ENCODE data around the gene PAPOLA.
"Not testable (repeated sequence)": the region's sequence is repeated elsewhere in the genome, so short reads cannot be mapped to it uniquely, and the experiment has no call there.

PAPOLA gene

DNA sequence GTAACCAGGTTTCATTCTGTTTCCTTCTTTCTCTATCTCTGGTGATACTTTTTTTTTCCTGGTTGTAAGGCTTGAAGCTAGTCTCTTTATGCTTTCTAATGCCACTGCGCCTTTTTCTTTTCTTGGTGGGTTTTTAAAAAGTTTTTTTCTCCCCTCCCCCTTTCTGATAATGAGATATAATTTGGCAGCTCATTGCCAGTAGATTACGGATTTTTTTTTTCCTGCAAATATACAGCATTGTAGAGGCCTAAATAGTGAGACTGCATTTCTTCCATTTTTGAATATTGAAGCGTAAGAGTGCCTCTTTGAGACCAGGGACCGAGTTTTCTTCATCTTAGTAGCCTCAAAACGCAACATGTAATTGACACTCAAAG lies 1.1 kb downstream of the PAPOLA start:
- DNase-seq = no peak

DNA sequence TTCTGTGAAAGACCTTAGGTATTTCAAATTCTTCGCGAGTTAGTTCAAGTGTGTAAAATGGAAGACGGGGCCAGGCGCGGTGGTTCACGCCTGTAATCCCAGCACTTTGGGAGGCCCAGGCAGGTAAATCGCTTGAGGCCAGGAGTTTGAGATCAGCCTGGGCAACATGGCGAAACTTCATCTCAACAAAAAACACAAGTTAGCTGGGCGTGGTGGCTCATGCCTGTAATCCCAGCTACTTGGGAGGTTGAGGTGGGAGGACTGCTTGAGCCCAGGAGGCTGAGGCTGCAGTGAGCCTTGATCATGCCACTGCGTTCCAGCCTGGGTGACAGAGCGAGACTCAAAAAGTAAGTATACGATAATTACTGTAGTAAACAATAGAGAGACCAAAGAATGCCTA lies 2.2 kb downstream of the PAPOLA start:
- not testable (repeated sequence) for DNase-seq

DNA sequence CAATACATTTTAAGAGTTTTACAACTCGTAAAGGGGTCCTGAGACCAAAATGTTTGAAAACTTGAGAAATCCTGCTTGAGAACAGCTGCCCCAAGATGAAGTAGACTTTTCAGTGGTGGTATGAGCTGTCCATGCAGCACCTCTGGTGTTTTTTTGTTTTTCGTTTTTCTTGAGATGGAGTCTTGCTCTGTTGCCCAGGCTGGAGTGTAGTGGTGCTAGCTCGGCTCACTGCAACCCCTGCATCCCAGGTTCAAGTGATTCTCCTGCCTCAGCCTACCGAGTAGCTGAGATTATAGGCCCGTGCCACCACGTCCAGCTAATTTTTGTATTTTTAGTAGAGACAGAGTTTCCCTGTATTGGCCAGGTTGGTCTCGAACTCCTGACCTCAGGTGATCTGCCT lies 5.5 kb downstream of the PAPOLA start:
- no peak for DNase-seq

DNA sequence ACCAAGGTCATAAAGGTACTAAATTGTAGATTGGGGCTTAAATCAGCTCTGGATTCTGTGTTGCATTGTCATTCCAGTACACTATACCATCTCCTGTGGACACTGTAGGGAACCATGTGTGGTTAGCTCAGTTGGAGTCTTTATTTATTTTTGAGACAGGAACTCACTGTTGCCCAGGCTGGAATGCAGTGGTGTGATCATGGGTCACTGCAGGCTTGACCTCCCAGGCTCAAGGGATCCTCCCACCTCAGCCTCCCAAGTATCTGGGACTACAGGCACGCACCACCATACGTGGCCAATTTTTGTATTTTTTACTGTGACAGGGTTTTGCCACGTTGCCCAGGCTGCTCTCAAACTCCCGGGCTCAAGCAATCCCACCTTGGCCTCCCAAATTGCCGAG lies 6.7 kb downstream of the PAPOLA start:
- DNase-seq = no peak

DNA sequence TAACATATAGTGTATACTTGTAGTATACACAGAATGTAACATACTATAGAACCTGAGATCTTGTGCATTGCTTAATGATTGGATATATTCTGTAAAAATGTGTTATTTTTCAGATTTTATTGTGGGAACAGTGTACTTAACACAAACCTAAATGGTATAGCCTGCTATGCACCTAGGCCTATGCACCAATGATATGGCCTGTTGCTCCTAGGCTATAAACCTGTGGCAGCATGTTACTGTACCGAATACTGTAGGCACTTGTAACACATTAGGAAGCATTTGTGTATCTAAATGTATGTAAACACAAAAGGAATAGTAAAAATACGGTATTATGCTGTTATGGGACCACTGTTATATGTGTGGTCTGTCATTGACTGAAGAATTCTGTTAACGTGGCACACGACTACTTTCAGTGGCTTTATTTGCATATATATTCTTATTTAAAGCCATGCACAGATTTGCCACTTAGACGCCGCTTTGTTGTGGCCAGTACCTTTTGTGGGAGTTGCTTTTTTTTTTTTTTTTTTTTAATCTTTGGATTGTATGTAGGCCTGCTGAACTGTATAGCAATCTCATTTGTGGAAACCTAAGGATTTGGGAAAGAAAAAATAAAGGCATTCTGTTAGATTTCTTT lies 7.4 kb downstream of the PAPOLA start:
- DNase-seq = no peak

DNA sequence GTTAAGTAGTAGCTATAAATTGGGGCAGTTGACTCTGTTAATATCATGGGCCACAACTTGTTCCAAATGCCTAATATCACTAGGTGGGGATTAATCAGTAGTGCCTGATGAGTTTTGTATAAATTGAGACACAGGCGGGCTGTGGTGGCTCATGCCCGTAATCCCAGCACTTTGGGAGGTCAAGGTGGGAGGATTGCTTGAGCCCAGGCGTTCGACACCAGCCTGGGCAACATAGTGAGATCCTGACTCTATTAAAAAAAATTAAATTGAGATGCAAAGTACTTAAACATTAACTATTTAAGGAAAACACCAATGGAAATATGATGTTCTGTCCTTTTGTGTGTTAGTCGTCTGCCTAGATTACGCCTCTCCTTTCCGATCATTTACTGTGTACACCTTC lies 9.0 kb downstream of the PAPOLA start:
- no peak for DNase-seq

DNA sequence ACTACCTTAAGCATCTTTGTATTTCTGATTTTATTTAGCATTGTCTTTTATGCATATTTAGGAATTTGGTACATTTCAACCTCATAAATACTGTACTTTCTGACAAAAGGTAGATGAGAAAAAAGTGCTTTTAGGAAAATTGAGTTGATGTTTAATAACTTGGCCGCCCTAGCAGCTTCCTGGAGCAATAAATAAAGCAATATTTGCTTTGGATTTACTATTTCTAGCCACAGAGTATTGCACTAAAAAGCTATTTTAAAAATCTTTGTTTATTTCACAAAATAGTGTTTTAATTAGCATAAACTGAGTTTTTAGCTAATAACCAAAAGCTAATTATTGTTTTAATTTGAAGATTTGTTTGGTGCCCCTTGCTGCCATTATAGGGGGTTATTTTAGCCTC lies 9.5 kb downstream of the PAPOLA start:
- DNase-seq = no peak

DNA sequence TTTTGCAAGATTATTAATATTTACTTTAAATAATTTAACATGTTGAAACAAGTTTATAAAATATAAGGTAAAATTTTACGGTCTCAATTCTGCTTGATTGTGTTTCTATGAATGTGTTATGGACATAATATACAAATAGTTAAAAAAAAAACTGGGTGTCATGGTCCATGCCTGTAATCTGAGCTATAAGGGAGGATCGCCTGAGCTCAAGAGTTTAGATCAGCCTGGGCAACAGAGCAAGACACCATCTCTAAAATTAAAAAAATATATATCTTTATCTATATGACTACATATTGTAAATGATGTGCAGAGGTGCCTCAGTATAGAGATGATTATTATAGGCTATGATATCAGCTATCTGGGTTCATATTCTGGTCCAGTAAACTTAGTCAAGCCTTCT lies 9.9 kb downstream of the PAPOLA start:
- no peak for DNase-seq

DNA sequence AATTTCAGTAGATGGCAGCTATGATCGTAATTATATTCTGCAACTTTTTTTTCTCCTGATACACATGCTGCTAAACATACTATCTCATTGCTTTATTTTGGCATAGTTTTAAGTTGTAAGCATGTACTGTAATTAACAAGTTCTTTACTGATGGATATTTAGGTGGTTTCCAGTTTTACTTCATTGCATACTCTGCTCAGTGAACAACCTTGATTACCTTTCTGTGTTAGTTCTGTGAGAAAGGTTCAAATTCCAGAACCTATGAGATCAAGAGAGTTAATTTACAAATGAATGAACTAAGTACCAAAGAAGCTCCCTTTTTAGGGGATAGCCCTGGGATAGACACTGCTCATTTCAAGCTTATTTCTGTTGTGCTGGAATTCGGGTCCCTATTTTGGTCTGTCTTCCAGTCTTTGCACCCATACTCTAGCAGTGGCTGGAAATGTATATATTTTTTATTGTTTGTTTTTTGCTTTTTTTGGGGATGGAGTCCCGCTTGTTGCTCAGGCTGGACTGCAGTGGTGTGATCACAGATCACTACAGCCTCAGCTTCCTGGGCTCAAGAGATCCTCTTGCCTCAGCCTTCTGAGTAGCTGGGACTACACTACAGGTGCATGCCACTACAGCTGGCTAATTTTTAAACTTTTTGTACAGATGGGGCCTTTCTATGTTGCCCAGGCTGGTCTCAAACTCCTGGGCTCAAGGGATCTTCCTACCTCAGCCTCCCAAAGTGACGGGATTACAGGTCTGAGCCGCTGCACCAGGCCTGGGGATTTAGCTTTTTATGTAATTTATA lies 10.6 kb downstream of the PAPOLA start:
- no peak for DNase-seq

DNA sequence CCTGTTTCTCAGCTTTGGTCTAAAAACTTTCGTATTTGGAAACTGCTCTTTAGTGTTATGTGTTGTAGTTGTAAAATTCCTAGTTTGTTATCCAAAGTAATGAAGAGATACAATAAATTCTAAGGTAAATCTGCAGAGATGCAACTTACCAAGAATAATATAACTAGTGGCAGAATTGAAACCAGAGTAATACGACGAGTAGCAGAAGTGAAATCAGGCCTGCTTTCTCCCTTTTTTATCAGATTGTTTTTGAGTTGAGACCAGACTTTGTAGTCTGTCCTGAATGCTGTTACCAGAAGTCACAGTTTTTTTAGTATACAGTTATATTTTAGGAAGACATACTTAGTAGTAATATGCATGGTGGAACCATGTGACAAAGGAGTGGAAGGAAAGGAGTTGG lies 12.5 kb downstream of the PAPOLA start:
- no peak for DNase-seq

DNA sequence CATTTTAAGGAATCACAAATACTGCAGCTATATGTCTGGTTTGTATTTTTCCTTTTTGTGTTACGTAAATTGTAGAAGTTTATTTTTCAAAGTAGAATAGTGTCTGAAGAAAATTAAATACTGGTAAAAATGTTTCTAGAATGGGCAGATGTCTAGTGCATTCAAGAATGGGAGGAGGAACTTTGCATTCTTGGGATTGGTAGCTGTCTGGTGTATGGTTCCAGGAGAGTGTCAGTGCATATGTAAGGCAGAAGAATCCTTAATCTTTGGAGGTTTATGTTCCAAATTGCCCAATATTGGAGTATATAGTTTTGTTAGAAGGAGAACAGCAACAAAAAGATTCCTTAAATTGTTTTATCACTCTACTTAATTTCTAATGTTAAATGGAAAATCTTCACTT lies 13.5 kb downstream of the PAPOLA start:
- no peak for DNase-seq

DNA sequence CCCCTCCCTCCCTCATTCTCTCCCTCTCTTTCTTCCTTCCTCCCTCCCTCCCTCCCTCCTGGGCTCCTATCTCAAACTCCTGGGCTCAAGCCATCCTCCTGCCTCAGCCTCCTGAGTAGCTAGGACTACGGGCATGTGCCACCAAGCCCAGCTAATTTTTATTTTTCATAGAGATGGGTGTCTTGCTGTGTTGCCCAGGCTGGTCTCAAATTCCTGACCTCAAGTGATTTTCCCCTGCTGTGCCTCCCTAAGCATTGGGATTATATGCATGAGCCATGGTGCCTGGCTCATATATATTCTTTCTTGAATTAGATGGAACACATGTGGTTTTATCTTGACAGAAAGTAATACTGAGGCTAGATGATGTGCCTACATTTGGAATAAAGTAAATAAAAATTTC lies 14.2 kb downstream of the PAPOLA start:
- no peak for DNase-seq

DNA sequence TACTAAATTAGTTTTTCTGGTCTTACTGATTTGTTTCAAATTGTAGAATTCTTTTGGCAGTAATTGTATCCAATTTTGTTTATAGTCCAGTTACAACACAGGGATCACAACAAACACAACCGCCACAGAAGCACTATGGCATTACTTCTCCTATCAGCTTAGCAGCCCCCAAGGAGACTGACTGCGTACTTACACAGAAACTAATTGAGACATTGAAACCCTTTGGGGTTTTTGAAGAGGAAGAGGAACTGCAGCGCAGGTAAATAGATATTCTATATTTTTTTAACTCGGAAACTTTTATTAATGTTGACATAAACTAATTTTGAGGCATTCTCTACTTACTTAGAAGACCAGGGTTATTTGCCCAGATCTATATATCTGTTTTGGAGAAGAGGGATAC lies 17.8 kb downstream of the PAPOLA start:
- no peak for DNase-seq

DNA sequence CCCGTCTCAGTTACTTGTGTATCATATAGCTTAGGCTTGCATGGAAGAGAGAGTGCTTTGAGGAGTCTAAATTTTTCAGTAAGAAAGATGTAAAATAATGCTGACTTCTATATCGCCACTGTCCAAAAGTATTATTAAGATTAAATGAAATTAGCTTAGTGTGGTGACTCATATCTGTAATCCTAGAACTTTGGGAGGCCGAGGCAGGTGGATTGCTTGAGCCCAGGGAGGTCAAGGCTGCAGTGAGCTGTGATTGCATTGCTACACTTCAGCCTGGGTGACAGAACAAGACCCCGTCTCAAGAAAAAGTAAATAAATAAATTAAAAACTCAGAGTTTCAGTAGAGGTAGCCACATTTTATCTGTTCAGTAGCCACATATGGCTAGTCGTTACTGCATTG lies 23.3 kb downstream of the PAPOLA start:
- no peak for DNase-seq

DNA sequence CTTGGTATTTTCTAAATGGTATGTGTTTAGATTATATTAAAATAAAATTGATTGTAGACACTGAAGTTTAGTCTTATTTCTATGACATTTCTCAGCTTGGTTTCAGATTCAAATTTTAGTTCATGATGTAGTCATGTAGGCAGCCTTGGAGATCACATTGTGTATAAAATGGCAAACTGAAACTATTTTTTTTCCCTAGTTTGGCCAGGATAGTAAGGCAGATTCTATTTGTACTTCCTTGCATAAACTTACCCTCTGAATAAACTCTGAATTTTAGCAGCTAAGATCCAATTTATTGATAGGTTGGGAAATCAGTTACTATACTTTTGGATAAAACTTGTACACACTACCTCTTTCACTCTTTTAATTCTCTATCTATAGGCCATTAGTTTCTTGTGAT lies 30.4 kb downstream of the PAPOLA start:
- DNase-seq = no peak

DNA sequence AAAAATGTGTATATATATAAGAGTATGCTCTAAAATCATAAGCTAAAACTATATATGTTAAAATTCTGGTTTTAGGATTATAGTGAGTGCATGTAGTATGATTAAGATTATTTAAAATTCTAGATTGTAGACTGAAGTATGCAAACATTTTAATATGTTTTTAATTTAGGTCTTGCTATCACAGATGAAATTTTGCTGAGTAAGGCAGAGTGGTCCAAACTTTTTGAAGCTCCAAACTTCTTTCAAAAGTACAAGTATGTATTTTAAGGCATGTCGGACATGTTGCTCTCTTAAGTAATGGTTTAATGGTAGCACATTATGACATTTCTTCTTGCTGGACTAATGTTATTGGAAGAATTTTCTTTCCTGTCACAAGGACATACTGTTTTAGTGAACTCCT lies 34.6 kb downstream of the PAPOLA start:
- DNase-seq = no peak

DNA sequence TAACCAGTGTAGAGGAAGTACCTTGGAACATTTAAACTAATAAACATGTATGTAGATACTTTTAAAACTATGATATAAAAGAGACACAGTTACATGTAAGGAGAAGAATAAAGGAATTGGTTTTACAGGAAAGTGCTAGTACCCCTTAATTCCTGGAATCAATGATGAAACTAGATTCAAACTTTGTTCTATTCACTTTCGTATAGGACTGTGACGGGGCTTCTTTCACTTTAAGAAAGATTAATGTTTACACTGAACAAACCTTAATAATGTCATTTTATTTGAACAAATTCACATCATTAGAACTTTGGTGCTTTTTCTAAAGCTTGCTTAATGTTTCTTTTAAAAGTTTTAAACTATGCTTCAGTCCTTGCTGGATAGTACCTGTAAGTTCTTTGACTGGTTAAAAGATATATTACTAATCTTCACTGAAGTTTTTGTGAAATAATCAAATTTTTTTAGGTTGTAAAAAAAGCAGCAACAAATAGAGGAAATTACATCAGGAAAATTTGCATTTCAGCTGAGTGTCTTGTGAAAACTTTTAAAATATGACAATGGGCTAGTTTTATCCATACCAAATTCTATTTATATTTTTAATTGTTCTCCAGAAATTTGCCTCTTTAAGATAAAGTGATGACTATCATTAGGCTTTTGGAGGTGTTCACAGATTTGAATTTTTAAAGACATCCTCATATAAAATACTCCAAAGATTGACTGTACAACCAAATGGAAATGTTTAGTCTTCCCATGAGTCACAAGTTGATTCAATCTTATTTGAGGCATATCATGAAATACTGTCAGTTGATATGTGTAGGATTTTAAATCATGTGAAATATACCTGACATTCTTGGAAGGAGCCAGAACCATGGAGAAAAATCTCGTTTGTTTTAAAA lies 36.2 kb downstream of the PAPOLA start:
- no peak for DNase-seq

DNA sequence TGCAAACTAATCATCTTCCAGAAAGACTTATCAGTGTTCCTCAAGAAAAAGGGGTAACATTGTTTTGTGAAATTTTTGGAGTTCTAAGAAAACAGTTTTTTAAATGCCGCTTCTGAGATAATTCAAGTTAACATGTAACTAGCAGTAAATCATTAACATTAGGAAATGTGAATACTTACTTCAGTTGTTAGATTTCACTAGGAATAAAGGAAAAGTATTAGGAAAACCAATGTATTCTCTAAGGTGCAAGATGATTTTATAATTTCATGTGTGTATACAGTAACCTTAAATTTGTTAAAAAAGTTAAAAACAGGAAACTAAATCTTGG lies 36.8 kb downstream of the PAPOLA start:
- DNase-seq = no peak

DNA sequence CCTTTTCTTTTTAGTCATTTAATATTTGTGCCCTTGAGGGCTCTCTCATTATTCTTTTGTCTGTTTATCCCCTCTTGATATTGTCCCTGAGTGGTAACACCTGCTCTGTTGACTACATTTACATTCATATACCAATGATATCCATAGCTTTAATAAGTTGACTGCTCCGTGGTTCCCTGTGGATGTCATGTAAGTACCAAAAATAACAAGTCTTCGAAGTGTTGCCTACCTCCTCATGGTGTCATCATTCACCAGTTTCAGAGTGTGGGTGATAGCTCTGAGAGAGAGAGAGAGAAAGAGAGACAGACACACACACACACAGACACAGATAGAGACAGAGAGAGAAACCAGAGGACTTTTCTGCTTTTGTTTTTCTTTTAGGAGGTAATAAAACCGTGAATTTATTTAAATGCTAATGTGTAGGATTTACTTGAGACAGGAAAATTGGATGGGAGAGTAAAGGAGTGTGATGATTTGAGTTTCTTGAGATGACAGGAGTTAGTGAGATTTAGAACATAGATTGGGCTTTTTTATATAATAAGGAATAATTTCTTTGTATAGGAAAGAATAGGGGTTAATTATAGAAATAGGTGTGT lies 52.2 kb downstream of the PAPOLA start:
- no peak for DNase-seq

DNA sequence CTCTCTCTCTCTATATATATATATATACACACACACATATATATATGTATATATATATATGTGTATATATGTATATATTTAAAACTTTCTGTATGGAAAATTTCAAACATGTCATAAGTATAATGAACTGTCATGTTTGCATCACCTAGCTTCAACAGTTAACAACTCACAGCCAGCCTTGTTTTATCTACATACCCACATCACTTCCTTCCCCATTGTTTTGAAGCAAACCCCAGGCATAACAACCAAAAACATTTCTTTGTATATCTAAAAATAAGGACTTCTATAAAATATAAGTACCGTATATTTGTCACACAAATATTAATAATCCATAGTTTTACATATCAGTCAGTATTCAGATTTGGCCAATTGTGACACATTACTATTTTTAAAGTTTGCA lies 57.4 kb downstream of the PAPOLA start:
- no peak for DNase-seq

DNA sequence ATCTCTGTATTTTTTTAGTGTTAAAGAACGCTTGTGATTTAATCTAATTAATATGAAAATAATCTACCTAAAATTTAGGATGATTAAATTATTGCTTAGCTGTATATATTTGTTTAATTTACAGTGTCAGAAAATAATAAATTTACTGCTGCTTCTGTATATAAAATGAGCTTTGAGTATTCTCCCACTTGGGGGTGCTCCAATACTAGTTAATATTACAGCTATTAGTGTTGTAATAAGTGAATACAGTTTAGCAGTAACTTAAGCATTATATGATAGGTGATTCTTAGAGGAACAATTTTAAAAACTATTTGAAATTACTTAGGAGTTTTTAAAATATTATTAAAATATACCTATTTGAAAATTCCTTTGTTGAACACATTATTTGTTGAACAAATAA lies 62.2 kb downstream of the PAPOLA start:
- DNase-seq = no peak

DNA sequence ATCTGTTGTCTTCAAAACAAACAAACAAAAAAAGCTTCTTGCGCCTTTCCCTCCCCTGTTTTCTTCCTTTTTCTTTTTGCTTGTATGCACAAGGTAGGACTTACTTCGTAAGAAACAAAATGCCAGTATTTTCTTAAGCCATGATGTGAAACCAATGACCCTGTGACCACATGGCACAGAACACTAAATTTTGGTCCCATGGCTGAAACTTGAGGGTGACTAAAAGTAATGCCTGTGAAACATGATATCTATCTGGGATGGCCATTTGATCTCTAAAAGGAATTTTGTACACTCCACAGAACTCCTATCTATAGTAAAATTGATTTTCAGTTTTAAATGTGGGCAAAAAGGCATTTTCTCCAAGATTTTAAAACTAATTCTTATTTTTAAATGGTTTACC lies 63.6 kb downstream of the PAPOLA start:
- DNase-seq = no peak

DNA sequence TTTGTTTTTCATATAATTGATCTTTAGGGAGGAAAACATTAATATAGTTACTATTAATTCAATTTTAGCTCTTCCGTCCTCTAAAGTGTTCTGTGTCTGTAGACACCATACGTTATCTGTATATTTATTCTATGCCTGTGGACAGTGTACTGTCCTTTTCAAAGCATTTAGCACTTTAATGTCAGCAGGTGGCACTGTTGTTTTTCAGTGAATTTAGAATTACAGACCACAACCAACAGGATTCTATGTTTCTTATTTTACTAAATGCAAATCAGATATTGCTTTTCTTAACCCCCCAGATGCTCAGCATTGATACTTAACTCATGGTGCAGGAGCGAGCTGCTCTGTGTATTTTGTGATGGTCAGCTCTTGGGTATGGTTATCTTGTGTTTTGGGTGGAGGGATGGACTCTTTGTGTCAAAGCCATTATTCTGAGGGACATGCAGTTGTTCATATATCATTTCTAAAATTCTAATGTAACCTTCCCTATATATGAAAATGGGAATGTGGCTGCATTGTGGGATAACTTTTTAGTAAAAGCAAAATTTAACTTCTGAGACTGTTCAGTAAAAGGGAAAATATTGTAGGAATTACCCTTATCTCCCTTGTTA lies 65.2 kb downstream of the PAPOLA start:
- DNase-seq = no peak
